Ureter (tissue), 1 donor: ENCODE measurements around the gene NAPSA. TPM values are rescaled to one million over a fixed set of nuclear protein-coding genes. Genes with fewer than 3 reads are reported as not detected.
"Not testable (repeated sequence)": the region's sequence is repeated elsewhere in the genome, so short reads cannot be mapped to it uniquely, and the experiment has no call there.

Experiments
- DNase-seq: peaks from one replicate; pipeline ENCODE4 v3.0.0-alpha.2; 2020; ENCODE audit warnings: low spot score
- total RNA-seq: library from RNA; stranded (reverse); gene quantifications from one replicate; pipeline ENCODE4 v1.2.4, GENCODE V29; 2023
- donor health status: DM: yes; HTN: yes; CAD: no.

Gene NAPSA
- total RNA-seq, result 1.1 TPM

GRCh38 chr19:50365434-50366306, at the start of gene NAPSA:
Gene NAPSA, minus strand, starts transcription at chr19:50365639. Its CDS starts 18 bp downstream, at chr19:50365621.
- DNase-seq, result no peak

- DNase-seq, result no peak
Measured at GRCh38 chr19:50413531-50413930, 48.1 kb upstream of the NAPSA start.

GRCh38 chr19:50413096-50413495, 47.7 kb upstream of the NAPSA start:
- DNase-seq, result no peak

GRCh38 chr19:50412419-50412818, 47.0 kb upstream of the NAPSA start:
- no peak for DNase-seq

- no peak for DNase-seq
Measured at GRCh38 chr19:50410109-50410508, 44.7 kb upstream of the NAPSA start.

GRCh38 chr19:50409347-50409746, 43.9 kb upstream of the NAPSA start:
- DNase-seq, result no peak

- no peak for DNase-seq
Measured at GRCh38 chr19:50406829-50407228, 41.4 kb upstream of the NAPSA start.

- no peak for DNase-seq
Measured at GRCh38 chr19:50406156-50406820, 40.8 kb upstream of the NAPSA start.

GRCh38 chr19:50402544-50403301, 37.3 kb upstream of the NAPSA start:
- DNase-seq, result no peak

- DNase-seq, result no peak
Measured at GRCh38 chr19:50401605-50402450, 36.4 kb upstream of the NAPSA start.

- DNase-seq, result no peak
Measured at GRCh38 chr19:50399368-50399745, 33.9 kb upstream of the NAPSA start.

- no peak for DNase-seq
Measured at GRCh38 chr19:50398675-50399367, 33.4 kb upstream of the NAPSA start.

GRCh38 chr19:50394017-50394416, 28.6 kb upstream of the NAPSA start:
- no peak for DNase-seq

GRCh38 chr19:50393589-50393988, 28.1 kb upstream of the NAPSA start:
- DNase-seq, result no peak

- no peak for DNase-seq
Measured at GRCh38 chr19:50392759-50393158, 27.3 kb upstream of the NAPSA start.

GRCh38 chr19:50390952-50391351, 25.5 kb upstream of the NAPSA start:
- not testable (repeated sequence) for DNase-seq

- not testable (repeated sequence) for DNase-seq
Measured at GRCh38 chr19:50390295-50390694, 24.9 kb upstream of the NAPSA start.

GRCh38 chr19:50387868-50388245, 22.4 kb upstream of the NAPSA start:
- no peak for DNase-seq

- DNase-seq, result no peak
Measured at GRCh38 chr19:50387176-50387867, 21.9 kb upstream of the NAPSA start.
